Embryonic facial prominence (tissue), 1 donor: ENCODE data around the gene CTDSPL.
A peak's percentile ranks its signal among the peaks of the same experiment; 100 is the strongest.
"Not testable (repeated sequence)": the region's sequence is repeated elsewhere in the genome, so short reads cannot be mapped to it uniquely, and the experiment has no call there.

Source experiments
- DNase-seq: peaks from one replicate; pipeline ENCODE4 v3.0.0-alpha.2; 2016; ENCODE audit errors: extremely low spot score

The CTDSPL gene

GRCh38 chr3:37861620-37862041, at the start of gene CTDSPL:
Gene CTDSPL, plus strand, starts transcription at chr3:37861880. Its CDS starts 320 bp downstream, at chr3:37862200.
- DNase-seq: peak; percentile 34

- no peak for DNase-seq
Observed at GRCh38 chr3:37812499-37812896, 49.2 kb upstream of the CTDSPL start.

DNA sequence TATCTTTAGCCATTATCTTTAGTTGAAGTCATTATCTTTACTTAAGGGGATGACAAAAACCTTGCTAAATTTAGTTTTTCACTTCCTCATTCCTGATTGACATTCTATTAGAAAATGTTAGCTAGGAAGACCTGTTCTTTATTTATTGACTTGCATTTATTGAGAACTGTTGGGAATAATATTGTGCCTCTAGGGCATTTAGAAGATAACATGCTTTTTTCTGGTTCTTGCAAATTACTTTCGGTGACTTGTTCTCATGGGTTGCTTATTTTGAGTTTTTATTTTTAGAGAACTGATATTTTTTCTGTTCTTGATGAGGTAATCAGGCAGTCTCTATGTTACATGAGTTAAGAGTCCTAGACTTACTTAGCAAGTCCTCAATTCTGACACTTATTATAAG, 48.3 kb upstream of the CTDSPL start:
- DNase-seq: no peak

DNA sequence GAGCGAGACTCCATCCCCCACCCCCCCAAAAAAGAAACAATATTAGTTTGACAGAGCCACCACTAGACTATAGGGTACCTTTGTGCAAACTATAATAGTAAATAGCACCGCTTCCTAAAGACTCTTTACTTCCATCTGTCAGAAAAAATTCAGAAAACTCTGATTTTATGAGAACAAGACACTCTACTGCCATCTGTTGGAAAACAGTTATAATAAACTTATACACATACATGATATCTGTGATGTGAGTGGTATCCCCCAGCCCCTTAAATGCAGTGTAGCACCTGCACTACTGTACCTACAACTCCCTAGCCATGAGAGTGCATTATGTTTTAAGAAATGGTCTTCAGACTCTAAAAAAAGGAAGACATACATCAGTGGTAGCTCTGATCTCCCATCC, 47.1 kb upstream of the CTDSPL start:
- peak; percentile 52 for DNase-seq

- not testable (repeated sequence) for DNase-seq
Observed at GRCh38 chr3:37815156-37815555, 46.5 kb upstream of the CTDSPL start.

GRCh38 chr3:37816271-37816670, 45.4 kb upstream of the CTDSPL start:
- no peak for DNase-seq

DNA sequence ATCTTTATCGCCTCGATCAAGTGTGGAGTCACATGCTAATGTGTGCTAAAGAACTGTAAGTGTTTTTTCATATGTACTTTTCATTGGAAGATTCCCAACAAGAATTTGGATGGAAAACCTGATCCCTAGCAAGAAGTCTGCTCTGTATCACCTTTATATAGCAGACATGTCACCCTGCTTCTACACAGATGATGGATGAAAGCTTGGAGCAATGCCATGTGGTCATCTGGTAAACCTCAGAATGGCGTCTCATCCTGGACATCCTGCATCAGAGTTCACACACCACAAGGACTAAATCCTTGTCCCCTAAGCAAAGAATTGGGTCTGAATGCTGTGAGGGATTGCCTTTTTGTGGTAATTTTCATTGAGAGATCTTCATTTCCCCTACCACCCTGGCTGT, 42.1 kb upstream of the CTDSPL start:
- no peak for DNase-seq

DNA sequence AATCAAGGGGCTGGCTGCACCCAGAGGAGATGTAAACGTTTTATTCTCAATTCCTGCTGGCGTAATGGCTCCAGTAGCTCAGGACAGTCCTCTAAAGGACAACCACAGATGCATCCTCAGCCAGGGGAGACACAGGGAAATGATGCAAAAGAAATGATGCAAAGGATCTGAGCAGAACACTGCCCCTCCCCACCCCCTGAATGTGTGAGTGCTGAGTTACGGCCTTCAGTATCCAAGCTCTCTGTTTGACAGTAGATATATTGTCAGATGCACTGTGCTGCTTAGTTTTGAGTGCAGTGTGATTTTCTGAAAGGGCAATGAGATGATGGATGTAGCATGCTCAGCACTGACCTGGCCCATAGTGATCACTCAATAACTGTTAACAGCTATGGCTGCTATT, 41.4 kb upstream of the CTDSPL start:
- no peak for DNase-seq

DNA sequence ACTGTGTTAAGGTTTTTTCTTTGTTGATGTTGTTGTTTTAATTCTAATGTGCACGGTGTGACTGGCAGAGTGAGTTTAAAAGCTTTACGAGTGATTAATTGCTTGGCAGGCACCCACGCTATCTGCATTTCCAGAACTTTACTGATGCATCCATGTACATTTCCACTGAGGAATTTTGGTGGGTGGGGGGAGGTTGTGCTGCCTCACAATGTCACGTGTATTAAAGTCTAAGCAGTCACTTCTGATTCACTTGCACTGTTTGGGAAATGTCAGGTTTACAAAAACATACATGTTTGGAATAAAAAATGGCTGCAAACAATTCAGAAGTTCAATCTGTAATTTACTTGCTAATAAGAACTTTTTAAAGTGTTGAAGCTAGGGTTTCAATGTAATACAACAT, 38.5 kb upstream of the CTDSPL start:
- no peak for DNase-seq

DNA sequence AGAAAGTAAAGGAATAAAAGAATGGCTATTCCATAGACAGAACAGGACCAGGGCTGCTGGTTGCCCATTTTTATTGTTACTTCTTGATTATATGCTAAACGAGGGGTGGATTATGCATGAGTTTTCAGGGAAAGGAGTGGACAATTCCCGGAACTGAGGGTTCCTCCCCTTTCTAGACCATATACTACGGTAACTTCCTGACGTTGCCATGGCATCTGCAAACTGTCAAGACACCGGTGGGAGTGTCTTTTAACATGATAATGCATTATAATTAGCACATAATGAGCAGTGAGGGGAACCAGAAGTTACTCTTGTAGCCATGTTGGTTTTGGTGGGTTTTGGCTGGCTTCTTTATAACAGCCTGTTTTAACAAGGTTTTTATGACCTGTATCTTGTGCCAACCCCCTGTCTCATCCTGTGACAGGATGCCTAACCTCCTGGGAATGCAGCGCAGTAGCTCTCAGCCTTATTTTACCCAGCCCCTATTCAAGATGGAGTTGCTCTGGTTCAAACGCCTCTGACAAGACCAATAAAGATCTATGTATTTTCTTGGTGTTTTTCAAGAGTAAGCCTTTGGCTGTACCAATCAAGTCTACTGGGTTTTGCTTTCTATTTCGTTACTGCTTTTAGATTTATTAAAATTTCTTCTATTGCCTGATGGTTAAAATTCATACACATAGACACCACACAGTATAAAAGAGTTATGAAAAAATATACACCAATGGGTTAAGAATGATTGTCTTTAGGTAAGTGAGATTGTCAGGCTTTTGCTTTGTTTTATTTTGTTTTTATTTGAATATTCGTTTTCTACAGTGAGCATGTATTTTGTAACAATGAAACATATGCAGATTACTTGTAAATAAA, 37.4 kb upstream of the CTDSPL start:
- no peak for DNase-seq

- DNase-seq: no peak
Observed at GRCh38 chr3:37824954-37825328, 36.7 kb upstream of the CTDSPL start.

DNA sequence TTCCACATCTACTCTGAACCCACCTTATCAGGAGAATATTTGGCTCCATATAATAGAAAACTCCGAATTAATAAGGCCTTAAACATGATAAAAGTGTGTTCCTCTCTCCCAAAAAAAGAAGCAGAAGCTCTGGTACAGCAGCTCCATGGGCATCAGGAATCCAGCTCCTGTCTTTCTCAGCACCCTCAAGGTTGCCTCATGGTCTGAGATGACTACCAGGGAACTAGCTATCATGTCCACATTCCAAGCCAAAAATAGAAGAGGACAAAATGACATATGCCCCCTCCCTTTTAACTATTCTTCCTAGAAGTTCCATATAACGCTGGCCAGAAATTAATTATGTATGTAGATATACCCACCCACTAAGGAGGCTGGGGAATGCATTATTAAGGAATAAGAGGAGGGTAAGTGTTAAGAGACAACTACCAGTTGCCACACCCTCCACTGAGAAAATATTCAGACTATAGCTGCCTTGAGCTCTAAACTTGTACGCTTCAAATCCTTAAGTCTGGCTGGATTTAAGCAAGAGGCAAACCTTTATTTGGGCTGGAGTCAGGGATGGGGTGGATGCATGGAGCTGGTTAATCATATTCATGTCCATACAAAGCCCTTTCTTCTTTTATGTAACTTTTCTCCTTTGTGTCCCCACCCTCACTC, 35.8 kb upstream of the CTDSPL start:
- DNase-seq: no peak

DNA sequence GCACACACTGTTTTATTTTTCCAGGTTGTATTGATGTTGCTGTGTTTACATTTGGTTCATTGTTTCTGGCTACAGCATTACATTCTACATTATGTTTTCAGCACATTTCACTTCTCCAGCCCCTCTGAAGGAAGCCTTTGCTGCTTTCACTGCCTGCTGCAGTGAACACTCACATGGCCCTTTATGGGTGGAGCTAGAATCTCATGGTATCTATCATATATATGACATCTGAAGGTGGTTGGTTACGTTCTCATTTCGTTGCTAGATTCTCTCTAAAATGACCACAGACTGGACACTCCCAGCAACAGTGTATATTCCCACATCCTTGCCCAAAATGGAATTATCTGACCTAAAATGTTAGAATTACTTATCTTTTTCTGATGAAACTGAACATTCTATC, 35.2 kb upstream of the CTDSPL start:
- no peak for DNase-seq

GRCh38 chr3:37826933-37827332, 34.7 kb upstream of the CTDSPL start:
- DNase-seq: no peak

- DNase-seq: no peak
Observed at GRCh38 chr3:37832480-37832879, 29.2 kb upstream of the CTDSPL start.

DNA sequence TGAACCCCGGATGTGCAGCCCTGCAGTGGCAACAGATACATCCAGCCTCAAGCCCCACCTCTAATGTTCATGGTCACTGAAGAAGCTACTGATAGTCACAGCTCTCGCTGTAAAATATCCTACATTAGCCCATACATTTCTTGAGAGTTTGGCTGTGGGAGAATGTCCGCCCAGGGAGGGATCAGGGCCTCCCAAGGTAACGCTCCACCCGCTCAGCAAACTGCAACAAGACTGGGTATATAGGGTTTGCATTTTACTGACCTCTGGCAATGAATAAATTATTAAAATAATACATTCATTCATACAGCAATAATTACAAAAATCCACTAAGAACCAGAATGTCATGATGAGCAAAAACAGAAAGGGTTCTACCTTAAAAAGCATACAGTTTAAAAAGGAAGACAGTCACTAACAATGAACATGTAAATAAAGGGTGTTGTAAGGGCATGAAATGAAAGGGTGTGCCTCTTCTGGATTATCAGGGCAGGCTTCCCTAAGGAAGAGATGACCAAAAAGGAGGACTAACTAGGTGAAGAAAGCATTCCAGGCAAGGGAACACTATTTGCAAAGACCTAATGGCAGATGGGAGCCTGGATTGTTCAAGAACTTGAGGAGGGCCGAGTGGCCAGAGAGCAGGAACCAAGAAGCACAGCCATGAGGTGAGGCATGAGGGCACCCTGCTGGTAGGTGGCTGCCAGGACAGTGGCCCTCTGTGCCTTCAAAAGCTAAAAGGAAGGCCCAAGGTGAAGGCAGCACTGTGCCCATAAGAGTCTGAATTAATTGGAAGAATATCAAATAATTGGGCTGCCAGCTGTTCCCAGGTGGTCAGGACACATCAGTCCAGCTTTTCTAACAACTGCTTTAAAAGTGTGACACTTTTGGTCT, 28.1 kb upstream of the CTDSPL start:
- DNase-seq: no peak

DNA sequence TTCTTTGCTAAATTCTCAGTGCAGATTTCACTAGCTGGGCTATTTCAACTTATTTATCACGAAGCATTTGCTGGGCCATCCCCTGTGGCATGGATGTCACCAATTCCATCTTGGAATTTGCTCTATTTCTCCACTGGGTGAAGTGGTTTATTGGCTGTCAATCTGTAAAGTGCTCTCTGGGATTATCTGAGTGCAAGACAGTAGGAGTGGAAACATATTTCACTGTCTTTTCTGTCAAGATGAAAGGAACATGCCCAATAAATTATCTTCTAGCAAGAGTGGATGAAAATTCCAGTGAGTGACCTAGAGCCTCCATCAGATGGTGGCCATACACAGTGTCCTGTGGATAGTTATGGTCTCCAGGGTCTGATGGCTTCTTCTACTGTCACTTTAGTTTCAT, 25.1 kb upstream of the CTDSPL start:
- no peak for DNase-seq

GRCh38 chr3:37847689-37848088, 14.0 kb upstream of the CTDSPL start:
- DNase-seq: no peak

DNA sequence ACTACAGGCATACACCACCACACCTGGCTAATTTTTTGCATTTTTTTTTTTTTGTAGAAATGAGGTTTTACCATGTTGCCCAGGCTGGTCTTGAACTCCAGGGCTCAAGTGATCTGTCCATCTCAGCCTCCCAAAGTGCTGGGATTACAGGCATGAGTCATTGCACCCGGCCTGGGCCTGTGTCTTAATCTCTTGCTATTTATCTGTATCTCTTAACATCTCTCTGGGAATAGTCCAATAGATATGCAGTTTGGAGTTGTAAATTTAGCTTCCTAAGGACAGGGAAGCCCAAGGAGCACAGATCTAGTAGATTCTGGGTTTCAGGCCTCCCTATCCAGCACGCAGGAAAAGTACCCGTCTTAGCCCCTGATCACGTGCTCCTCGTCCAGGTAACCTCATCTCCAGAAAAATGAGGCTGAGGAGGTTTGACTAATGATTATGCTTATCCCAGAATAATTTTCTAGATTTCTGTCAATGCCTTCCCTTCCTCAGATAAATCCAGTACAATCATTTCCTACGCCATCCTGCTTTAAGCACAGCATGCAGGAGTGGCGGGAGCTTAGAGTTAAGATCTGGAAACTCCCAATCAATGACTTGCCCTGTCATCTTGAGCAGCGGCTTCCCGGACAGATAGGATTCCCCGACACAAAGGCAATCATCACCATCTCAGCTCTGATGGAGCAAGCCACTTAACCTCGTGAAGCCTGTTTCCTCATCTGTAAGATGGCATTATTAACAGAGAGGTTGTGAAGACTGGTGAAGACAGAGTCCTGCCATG, 12.3 kb upstream of the CTDSPL start:
- no peak for DNase-seq

- DNase-seq: no peak
Observed at GRCh38 chr3:37852097-37852496, 9.6 kb upstream of the CTDSPL start.

- no peak for DNase-seq
Observed at GRCh38 chr3:37852771-37853170, 8.9 kb upstream of the CTDSPL start.
